ENCODE data around the gene TECTA. TPM values are rescaled to one million over a fixed set of nuclear protein-coding genes. Genes with fewer than 3 reads are reported as not detected.
"Not testable (repeated sequence)": the region's sequence is repeated elsewhere in the genome, so short reads cannot be mapped to it uniquely, and the experiment has no call there.

Gene TECTA
- total RNA-seq, 1 donor from 2014 or later: 0.87 TPM

DNA sequence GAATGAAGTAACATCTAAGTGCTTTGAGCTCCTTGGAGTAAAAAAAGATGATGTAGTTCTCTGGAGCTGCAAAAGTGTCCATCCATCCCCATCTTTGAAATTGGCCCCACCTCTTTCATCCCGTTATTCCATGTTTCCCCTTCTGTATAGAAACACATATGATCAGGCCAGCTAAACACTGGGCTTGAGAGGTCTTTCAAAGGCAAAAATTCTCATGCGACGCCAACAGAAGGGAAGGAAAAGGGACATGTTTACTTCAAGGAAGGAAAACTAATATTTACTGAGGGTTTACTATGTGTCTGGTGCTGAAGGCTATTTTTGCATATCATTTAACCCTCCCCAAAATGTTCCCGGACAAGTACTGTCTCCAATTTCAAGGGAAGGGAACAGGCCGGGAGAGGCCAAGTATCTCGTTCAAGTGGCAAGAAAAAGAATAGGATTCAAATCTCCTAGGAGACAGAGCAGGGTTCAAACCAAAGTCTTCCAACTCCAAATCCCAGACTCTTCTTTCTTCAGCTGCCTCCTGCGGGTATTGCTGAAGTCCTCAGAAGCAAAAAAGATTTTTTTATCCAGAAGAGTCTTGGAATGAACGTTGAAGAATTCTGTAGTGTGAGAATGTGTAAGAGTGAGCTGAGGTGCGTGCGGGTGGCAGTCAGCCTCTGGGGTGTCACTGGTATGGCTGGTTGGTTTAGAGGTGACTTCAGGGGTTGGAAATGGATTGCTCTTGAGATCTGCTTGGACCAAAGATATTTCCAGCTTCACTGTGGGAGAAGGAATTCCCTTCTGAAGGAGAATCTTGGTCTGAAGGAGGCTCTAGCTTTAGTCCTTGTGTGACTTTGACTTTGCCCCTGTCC is 10.1 kb downstream of the TECTA start:
- TF ChIP-seq, protein P1, sequence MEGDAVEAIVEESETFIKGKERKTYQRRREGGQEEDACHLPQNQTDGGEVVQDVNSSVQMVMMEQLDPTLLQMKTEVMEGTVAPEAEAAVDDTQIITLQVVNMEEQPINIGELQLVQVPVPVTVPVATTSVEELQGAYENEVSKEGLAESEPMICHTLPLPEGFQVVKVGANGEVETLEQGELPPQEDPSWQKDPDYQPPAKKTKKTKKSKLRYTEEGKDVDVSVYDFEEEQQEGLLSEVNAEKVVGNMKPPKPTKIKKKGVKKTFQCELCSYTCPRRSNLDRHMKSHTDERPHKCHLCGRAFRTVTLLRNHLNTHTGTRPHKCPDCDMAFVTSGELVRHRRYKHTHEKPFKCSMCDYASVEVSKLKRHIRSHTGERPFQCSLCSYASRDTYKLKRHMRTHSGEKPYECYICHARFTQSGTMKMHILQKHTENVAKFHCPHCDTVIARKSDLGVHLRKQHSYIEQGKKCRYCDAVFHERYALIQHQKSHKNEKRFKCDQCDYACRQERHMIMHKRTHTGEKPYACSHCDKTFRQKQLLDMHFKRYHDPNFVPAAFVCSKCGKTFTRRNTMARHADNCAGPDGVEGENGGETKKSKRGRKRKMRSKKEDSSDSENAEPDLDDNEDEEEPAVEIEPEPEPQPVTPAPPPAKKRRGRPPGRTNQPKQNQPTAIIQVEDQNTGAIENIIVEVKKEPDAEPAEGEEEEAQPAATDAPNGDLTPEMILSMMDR (IDR thresholded peaks at IDR 0.05): no peak
- H3K9me3 ChIP-seq: no peaks in the 10 kb centered on the region
- H3K27me3 ChIP-seq: no peaks in the 10 kb centered on the region
- no peaks in the 10 kb centered on the region for H3K36me3 ChIP-seq
- intact Hi-C loops (cut with DNase I): no loop called here
- H3K4me3 ChIP-seq: no peak overlapping the region
- peaks cover 5% of the 10 kb centered on the region for H3K4me1 ChIP-seq
- DNase-seq (no peak), ATAC-seq (no peak)
- no peak overlapping the region for H3K27ac ChIP-seq

DNA sequence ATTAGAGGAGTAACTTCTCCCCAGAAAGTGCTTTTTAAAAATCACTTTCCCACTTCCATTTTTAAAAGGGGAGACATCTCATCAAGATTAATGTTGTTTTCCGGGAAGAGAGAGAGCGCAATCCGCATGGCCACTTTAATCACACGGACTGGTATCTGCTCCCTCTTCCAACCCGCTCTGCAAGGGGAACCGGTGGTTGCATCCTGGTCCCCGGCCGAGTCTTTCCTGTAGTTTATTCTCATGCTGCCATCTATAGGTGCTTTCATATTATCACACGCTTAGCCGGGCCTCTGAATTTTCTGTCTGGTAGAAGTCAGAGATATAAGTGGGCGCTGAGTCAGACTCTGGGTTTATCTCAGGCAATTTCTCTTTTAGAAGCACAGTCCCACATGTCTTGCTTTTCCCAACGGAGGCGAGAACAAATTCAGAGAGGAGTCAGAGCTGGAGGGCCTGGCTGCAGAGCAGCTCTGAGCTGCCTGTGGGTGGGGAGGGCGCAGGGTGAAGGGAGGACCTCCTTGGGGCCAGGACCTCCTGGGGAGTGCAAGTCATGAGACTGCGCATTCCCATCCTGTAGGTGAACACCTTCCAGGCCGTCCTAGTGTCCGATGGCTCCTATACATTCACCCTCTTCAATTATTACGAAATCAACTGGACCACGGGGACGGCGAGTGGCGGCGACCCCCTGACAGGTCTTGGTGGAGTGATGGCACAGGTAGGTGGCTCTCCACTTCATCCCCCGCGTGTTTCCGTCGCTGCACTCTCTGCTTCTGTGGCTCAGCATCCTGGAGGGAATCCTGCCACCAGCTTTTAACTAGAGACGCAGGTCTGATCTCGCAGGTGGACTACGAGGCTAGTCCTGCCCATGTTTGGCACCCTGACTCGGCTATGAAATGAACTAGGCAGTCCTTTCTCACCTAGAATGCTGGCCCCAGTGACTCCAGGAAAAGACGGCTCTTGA is 11.7 kb downstream of the TECTA start:
- DNase-seq (peak; percentile 75), ATAC-seq (peak; percentile 93)
- TF ChIP-seq, protein P1 (IDR thresholded peaks at IDR 0.05): peak; percentile 66
- Histone ChIP-seq H3K27me3 (no peaks in the 10 kb centered on the region), H3K4me3 (no peak overlapping the region), H3K36me3 (no peaks in the 10 kb centered on the region), H3K27ac (no peak overlapping the region), H3K9me3 (no peaks in the 10 kb centered on the region), H3K4me1 (peaks cover 5% of the 10 kb centered on the region)
- intact Hi-C loops (cut with DNase I): no loop called here

DNA sequence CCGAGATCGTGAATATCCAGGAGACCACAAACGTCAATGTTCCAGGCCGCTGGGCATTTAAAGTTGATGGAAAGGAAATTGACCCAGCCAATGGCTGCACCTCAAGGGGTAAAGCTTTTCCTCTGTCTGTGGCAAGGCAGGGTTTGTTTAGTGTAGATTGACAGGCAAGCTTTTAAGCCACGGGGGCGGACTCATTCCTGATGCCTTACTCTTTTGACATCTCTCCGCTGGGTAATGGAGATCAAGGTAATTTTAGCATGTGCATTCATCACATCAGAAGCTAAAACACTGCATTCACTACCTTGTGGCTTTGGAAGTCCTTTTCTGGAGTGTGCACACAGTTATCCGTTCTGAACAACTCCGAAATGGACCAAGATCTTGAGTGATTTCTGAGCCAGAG is 12.6 kb downstream of the TECTA start:
- no peaks in the 10 kb centered on the region for H3K9me3 ChIP-seq
- no peak for ATAC-seq
- no peaks in the 10 kb centered on the region for H3K36me3 ChIP-seq
- H3K4me1 ChIP-seq: peaks cover 5% of the 10 kb centered on the region
- intact Hi-C loops (cut with DNase I): no loop called here
- H3K4me3 ChIP-seq: no peak overlapping the region
- no peaks in the 10 kb centered on the region for H3K27me3 ChIP-seq
- DNase-seq: no peak
- TF ChIP-seq, protein P1 (IDR thresholded peaks at IDR 0.05): no peak
- no peak overlapping the region for H3K27ac ChIP-seq

DNA sequence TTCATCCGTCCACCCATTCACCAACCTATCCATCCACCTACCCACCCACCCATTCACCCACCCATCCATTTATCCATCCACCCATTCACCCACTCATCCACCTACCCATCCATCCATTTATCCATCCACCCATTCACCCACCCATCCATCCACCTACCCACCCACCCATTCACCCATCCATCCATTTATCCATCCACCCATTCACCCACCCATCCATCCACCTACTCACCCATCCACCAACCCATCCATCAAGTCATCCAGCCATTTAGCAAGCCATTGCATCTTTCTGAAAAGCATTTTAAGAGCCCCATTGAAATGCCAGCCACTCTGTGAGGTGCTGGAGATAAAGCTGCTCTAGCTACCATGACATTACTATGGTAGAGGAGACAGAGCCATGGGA is 14.0 kb downstream of the TECTA start:
- H3K36me3 ChIP-seq; H3K27ac ChIP-seq; intact Hi-C loops (cut with DNase I); H3K4me1 ChIP-seq; H3K27me3 ChIP-seq; DNase-seq; H3K4me3 ChIP-seq; H3K9me3 ChIP-seq; ATAC-seq: not testable (repeated sequence)

DNA sequence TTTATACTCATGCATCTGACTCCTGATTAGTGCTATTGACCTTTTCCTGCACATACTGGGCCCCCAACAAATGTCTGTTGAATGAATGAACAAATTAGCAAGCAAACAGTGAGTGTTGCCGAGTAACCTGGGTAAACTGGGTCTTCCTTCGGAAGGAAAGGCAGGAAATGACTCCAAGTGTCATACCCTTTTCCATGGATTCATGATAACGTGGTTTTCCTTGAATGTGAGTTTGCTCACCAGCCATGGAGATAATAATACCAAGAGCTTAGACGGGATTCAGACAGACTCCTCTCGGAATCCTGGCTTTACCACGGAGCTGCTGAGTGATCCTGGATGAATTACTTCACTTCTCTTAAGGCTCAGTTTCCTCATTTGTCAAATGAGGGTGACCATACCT is 16.7 kb downstream of the TECTA start:
- no peaks in the 10 kb centered on the region for H3K27me3 ChIP-seq
- H3K36me3 ChIP-seq: no peaks in the 10 kb centered on the region
- H3K9me3 ChIP-seq: no peaks in the 10 kb centered on the region
- H3K4me1 ChIP-seq: no peaks in the 10 kb centered on the region
- no peak for DNase-seq
- no peak overlapping the region for H3K27ac ChIP-seq
- no peak overlapping the region for H3K4me3 ChIP-seq
- intact Hi-C loops (cut with DNase I): no loop called here
- ATAC-seq: no peak
- TF ChIP-seq, protein P1 (IDR thresholded peaks at IDR 0.05): no peak

DNA sequence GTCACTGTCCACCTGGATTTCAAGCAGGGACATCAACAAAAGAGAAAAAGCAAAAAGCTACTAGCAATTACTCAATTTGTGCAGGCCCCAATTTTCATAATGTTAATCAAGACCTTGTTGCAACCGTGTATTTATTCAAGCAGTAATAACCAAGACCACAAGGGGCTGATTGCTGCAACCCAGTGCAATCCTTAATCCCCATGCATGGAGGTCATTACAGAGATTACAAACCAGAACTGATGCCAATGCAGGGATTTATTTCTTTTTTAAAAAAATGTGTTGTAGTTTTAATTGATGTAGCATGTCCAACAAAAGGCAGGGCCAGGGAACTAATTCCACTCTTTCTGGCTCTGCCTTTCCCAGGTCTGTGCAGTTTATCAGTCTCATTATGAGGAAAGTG is 18.4 kb downstream of the TECTA start:
- no peaks in the 10 kb centered on the region for H3K27me3 ChIP-seq
- TF ChIP-seq, protein P1 (IDR thresholded peaks at IDR 0.05): no peak
- intact Hi-C loops (cut with DNase I): no loop called here
- H3K36me3 ChIP-seq: no peaks in the 10 kb centered on the region
- H3K4me3 ChIP-seq: no peak overlapping the region
- H3K27ac ChIP-seq: no peak overlapping the region
- no peaks in the 10 kb centered on the region for H3K4me1 ChIP-seq
- no peak for ATAC-seq
- DNase-seq: no peak
- no peaks in the 10 kb centered on the region for H3K9me3 ChIP-seq

Measured in upper lobe of right lung (tissue), 1 donor.